Germinal center (tissue), 1 donor: Measurements from ENCODE around the gene CEP83.
"Not testable (repeated sequence)": the region's sequence is repeated elsewhere in the genome, so short reads cannot be mapped to it uniquely, and the experiment has no call there.

Experiments used
- DNase-seq: peaks from one replicate; pipeline ENCODE4 v3.0.0; 2012; ENCODE audit warnings: mixed read lengths, low spot score

The CEP83 gene

GRCh38 chr12:94459728-94460615 lies at the start of gene CEP83:
Gene CEP83, minus strand, starts transcription at chr12:94459867. Its CDS starts 47,377 bp downstream, at chr12:94412490.
- peak; percentile 94 for DNase-seq

- DNase-seq, result no peak
These were observed 49.6 kb upstream of the CEP83 start for GRCh38 chr12:94509317-94509716.

- DNase-seq, result no peak
These were observed 47.8 kb upstream of the CEP83 start for GRCh38 chr12:94507455-94507854.

DNA sequence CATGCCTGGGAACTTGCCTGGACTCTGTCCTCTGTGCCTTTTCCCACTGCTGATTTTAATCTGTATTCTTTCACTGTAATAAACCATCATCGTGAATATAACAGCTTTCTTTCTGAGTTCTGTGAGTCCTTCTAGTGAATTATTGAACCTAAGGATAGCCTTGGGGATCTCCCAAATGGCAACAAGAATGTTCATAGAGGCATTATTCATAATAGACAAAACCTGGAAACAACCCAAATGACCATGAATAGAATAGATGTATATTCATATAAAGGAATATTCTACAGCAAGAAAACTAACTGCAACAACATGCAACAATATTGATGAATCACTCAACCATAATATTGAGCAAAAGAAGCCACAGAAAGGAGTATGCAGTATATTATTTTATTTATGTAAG lies 44.7 kb upstream of the CEP83 start:
- DNase-seq, result no peak

GRCh38 chr12:94503619-94504018 lies 44.0 kb upstream of the CEP83 start:
- no peak for DNase-seq

DNA sequence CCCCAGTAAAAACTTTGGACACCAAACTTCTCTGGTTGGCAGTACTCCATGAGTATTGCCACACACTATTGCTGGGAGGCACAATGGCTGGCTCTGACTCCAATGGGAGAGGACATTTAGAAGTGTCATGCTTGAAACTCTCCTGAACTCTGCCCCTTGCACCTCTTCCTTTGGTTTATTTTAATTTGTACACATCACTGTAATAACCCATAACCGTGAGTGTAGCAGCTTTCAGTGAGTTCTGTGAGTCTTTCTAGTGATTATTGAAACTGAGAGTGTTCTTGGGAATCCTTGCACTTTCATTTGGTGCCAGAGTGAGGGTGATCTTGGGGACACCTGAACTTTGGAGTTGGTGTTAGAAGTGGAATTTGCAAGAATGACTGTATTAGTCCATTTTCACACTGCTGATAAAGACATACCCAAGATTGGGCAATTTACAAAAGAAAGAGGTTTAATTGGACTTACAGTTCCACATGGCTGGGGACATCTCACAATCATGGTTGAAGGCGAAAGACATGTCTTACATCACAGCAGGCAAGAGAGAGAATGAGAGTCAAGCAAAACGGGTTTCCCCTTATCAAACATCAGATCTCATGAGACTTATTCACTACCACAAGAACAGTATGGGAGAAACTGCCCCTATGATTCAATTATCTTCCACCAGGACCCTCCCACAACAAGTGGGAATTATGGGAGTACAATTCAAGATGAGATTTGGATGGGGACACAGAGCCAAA lies 41.3 kb upstream of the CEP83 start:
- DNase-seq, result no peak

DNA sequence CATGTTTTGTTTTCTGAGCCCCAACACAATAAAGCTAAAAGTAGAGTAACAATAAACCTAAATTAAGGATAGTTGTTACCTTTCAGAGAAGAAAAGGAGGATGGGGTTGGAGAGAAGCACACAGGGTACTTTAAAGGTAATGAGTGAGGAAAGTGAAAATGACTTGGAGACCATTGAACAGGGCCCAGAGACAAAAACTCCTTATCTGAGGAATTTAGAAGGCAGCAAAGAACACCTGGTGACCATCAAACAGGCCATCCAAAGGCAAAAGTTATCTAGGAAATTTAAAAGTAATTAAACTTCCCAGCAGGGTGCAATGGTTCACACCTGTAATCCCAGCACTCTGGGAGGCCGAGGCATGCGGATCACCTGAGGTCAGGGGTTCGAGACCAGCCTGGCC lies 39.0 kb upstream of the CEP83 start:
- DNase-seq, result no peak

DNA sequence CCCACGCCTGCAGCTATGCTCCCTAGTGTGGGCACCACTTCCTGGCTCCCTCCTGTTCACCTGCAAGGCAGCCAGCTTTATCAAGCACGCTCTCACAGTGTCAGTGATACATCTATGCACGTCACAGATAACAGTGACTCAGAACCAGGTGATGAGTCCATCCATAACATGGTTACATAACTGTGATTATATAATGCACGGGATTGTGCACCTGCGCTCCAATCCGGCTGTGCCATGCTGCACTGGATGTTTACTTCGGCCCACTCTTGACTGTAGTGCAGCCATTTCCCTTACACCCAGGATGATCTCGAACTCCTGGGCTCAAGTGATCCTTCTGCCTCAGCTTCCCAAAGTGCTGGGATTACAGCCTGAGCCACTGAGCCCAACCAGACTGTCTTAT lies 38.4 kb upstream of the CEP83 start:
- no peak for DNase-seq

DNA sequence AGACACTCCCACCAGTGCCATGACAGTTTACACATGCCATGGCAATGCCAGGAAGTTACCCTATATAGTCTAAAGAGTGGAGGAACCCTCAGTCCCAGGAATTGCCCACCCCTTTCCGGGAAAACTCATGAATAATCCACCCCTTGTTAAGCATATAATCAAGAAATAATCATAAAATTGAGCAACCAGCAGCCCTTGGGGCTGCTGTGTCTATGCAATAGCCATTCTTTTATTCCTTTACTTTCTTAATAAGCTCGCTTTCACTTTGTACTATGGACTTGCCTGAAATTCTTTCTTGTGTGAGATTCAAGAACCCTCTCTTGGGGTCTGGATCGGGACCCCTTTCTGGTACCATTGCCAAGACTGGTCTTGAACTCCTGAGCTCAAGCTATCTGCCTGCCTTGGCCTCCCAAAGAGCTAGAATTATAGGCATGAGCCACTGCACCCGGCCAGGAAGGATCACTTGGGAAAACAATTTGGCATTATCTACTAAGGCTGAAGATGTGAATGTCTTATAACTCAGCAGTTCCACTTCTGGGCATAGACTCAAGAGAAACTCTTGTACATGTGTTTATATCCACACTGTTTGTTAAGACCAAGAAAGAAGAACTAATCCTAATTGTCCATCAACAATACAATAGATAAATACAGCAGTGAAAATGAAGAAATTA lies 35.9 kb upstream of the CEP83 start:
- DNase-seq, result no peak

- DNase-seq, result no peak
These were observed 31.8 kb upstream of the CEP83 start for GRCh38 chr12:94491489-94491888.

DNA sequence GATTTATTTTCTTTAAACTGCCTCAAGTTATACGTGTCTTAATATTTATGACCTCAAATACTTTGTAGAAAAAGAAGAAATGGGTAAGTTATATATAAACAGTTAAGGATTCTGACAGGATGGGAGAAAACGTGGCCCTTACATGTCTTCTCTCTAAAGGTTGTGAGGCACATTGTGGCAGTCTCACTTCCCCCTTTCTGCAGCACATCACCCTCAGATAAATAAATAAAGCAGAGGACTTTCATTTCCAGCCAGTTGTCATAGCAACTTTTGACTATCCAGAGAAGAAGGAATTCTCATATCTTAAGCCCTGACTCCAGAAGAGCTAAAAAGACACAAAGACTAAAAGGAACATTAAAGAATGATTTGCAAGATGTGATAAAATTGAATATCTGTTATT lies 28.8 kb upstream of the CEP83 start:
- DNase-seq, result peak; percentile 30

GRCh38 chr12:94481734-94482133 lies 22.1 kb upstream of the CEP83 start:
- DNase-seq, result no peak

DNA sequence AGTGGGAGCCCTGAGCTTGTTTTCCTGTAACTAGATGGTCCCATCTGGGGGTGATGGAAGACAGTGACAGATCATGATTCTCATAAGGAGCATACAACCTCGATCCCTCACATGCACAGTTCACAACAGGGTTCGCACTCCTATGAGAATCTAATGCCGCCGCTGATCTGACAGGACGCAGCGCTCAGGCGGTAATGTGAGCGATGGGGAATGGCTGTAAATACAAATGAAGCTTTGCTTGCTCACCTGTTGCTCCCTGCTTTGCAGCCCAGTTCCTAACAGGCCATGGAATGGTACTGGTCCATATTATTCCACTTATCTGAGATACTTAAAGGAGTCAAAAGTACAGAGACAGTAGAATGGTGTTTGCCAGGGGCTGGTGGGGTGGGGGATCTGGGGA lies 9.9 kb upstream of the CEP83 start:
- DNase-seq, result no peak

GRCh38 chr12:94460616-94460959 lies 921 bp upstream of the CEP83 start:
- no peak for DNase-seq

DNA sequence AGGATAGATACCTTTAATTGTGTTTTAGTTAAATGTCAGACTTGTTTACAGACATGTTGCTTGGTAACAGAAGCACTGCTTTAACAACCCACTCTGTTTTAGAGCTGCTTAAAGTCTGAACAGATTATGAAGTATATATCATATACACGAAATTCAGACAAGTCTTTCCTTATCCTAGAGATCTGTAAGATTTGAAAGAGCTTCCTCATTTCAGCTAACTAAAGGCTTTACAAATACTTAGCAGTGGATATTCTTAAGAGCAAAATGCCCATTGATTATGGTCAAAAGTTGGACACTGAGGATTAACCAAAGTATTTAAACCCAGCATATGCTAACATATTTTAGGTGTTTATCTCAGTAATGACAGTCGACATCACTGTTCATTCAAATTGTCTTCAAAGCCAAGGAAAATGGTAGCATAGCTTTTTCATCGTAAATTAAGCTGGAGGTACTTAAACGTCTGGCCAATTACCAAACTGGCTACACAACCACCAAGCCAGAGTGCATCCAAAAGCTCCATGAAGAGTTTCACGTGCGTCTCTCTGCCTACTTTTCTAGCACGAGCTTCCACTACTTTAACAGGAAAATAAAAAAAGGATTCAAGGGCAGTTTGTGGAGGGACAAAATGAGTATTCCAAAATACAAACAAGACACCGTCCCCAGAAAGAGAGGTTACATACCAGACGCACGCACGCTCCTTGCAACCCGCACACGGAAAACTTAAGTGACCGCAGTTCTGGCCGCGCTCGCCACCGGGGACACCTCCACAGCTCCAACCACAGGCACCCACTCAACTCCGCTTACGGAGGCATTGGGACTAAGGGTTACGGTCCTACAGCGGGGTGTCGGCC lies 565 bp downstream of the CEP83 start:
- no peak for DNase-seq

DNA sequence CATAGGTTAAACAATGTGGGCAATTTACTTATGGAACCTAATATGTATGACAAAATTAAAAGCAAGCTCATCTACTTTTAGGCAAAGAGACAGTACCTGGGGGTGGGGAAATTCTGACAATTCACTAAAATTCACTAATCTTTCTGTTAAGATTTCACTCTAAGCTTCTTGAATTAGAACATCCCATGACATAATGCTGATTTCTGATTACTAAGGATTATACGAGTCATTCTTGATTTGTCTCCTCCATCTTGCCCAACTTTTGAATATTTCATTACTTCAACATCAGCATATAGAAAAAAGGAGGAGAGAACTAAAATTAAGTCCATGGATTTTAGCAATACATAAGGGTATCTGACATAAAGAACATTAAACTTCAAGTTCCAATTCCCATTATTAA lies 2.4 kb downstream of the CEP83 start:
- DNase-seq, result no peak

- DNase-seq, result not testable (repeated sequence)
These were observed 5.3 kb downstream of the CEP83 start for GRCh38 chr12:94454318-94454717.

- DNase-seq, result no peak
These were observed 14.0 kb downstream of the CEP83 start for GRCh38 chr12:94445662-94446061.

DNA sequence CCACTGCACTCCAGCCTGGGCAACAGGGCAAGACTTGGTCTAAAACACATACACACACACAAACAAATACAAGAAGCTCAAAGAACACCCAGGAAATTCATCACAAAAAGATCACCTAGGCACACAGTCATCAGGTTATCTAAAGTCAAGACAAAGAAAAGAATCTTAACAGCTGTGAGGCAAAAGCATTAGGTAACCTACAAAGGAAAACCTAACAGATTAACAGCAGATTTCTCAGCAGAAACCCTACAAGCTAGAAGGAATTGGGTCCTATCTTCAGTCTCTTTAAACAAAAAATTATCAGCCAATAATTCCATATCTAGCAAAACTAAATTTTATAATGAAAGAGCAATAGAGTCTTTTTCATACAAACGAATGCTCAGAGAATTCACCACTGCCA lies 22.4 kb downstream of the CEP83 start:
- no peak for DNase-seq

GRCh38 chr12:94435511-94435927 lies 24.1 kb downstream of the CEP83 start:
- no peak for DNase-seq

- no peak for DNase-seq
These were observed 25.5 kb downstream of the CEP83 start for GRCh38 chr12:94434171-94434570.

GRCh38 chr12:94433744-94434143 lies 25.9 kb downstream of the CEP83 start:
- no peak for DNase-seq
